Bronchial epithelial cell (primary cell): ENCODE data around the gene GNAS-AS1. TPM values are rescaled to one million over a fixed set of nuclear protein-coding genes. Genes with fewer than 3 reads are reported as not detected.

Experiments used
- DNase-seq: peaks from one replicate; pipeline ENCODE4 v3.0.0-alpha.2; 2010; ENCODE audit warnings: low read depth
- FAIRE-seq: peaks from 2 replicates; lab custom pipeline; 2011; peaks lifted over from hg19 to GRCh38; lab: Jason Lieb, UNC
- H3K27me3 ChIP-seq: 2 replicates; pipeline ENCODE4 v1.5.1; 2011; ENCODE audit warnings: low read length; ENCODE audit not compliant: control insufficient read depth, insufficient read depth
- H3K36me3 ChIP-seq: 2 replicates; pipeline ENCODE4 v1.5.1; 2011; ENCODE audit warnings: low read length; ENCODE audit not compliant: control insufficient read depth, insufficient read depth
- H3K4me3 ChIP-seq: 2 replicates; pipeline ENCODE4 v1.5.1; 2011; ENCODE audit warnings: mild to moderate bottlenecking, low read depth, low read length, control low read depth
- CTCF ChIP-seq: IDR thresholded peaks from 2 replicates; pipeline ENCODE4 v1.5.1; 2011; ENCODE audit warnings: mild to moderate bottlenecking, moderate library complexity, low read length, control low read depth, inconsistent platforms; ENCODE audit not compliant: insufficient read depth, severe bottlenecking
- total RNA-seq: library from RNA; depleted of rRNA; stranded (reverse); fragments of >200 nt; gene quantifications from 2 replicates; pipeline ENCODE4 v1.2.1, GENCODE V29; 2014

The GNAS-AS1 gene
- total RNA-seq, 1 donor from 2014 or later: 1.3 TPM

GRCh38 chr20:58847463-58847862 is 3.2 kb downstream of the GNAS-AS1 start:
- no peak for DNase-seq
- no peak for FAIRE-seq

GRCh38 chr20:58845706-58846105 is 5.0 kb downstream of the GNAS-AS1 start:
- TF ChIP-seq CTCF: no peak
- Histone ChIP-seq H3K36me3 (no peaks in the 10 kb centered on the region), H3K4me3 (no peak overlapping the region), H3K27me3 (no peaks in the 10 kb centered on the region)
- DNase-seq (no peak), FAIRE-seq (no peak)

More at GRCh38 chr20:58847463-58847862, 3.2 kb downstream of the GNAS-AS1 start:
- no peak for TF ChIP-seq CTCF
- H3K4me3 ChIP-seq: no peak overlapping the region
- no peaks in the 10 kb centered on the region for H3K27me3 ChIP-seq
- H3K36me3 ChIP-seq: no peaks in the 10 kb centered on the region

GRCh38 chr20:58843128-58843556 is 7.6 kb downstream of the GNAS-AS1 start:
- H3K36me3 ChIP-seq: no peaks in the 10 kb centered on the region
- TF ChIP-seq CTCF: no peak
- no peak overlapping the region for H3K4me3 ChIP-seq
- no peak for FAIRE-seq
- no peak for DNase-seq
- no peaks in the 10 kb centered on the region for H3K27me3 ChIP-seq

GRCh38 chr20:58842276-58842675 is 8.4 kb downstream of the GNAS-AS1 start:
- Histone ChIP-seq H3K36me3 (no peaks in the 10 kb centered on the region), H3K4me3 (no peak overlapping the region), H3K27me3 (no peaks in the 10 kb centered on the region)
- TF ChIP-seq CTCF: no peak
- no peak for DNase-seq
- FAIRE-seq: no peak

GRCh38 chr20:58841539-58842264 is 9.0 kb downstream of the GNAS-AS1 start:
- no peak for FAIRE-seq
- DNase-seq: no peak
- no peak for TF ChIP-seq CTCF
- Histone ChIP-seq H3K36me3 (no peaks in the 10 kb centered on the region), H3K27me3 (no peaks in the 10 kb centered on the region), H3K4me3 (no peak overlapping the region)
